HCT116 (cell line): ENCODE results near the gene GPRC5B.

Experiments used
- CTCF ChIP-seq, 3 experiments: fragments of 200-600 bp in 1 of 3; sonication (generic) in 1 of 3; IDR thresholded peaks in 2 of 3; conservative IDR thresholded peaks in 1 of 3; 2 replicates each; pipeline ENCODE4 v1.5.1; 2012 to 2017; ENCODE audit warnings: low read depth in 2 of 3, low read length in 2 of 3, antibody characterized with exemption in 1 of 3, borderline replicate concordance in 1 of 3, control low read depth in 1 of 3, mild to moderate bottlenecking in 1 of 3, mixed read lengths in 1 of 3, mixed run types in 1 of 3, moderate library complexity in 1 of 3; ENCODE audit not compliant: insufficient read depth in 1 of 3
- EZH2 ChIP-seq: fragments of 200-600 bp; sonication (generic); IDR thresholded peaks from 2 replicates; pipeline ENCODE4 v1.6.1; 2017; ENCODE audit warnings: antibody characterized with exemption, mixed run types
- POLR2A ChIP-seq: IDR thresholded peaks from 2 replicates; pipeline ENCODE4 v1.7.0; 2011; ENCODE audit warnings: borderline replicate concordance; ENCODE audit not compliant: insufficient read depth, insufficient read length; ENCODE audit errors: extremely low read depth
- POLR2AphosphoS5 ChIP-seq: IDR thresholded peaks from 2 replicates; pipeline ENCODE4 v1.6.1; 2011; ENCODE audit warnings: mild to moderate bottlenecking, low read depth, low read length, moderate library complexity
- SIN3A ChIP-seq: IDR thresholded peaks from 2 replicates; pipeline ENCODE4 v1.6.1; 2012; ENCODE audit warnings: low read depth
- SP1 ChIP-seq: IDR thresholded peaks from 2 replicates; pipeline ENCODE4 v1.6.1; 2012; ENCODE audit warnings: low read depth
- SRF ChIP-seq: IDR thresholded peaks from 2 replicates; pipeline ENCODE4 v1.6.1; 2012; ENCODE audit warnings: low read depth
- TCF7L2 ChIP-seq: IDR thresholded peaks from 2 replicates; pipeline ENCODE4 v1.7.0; 2011; ENCODE audit warnings: borderline replicate concordance, inconsistent platforms; ENCODE audit not compliant: insufficient read depth, insufficient read length; ENCODE audit errors: extremely low read depth
- ZNF274 ChIP-seq: fragments of 200-500 bp; sonication (Bioruptor generic); IDR thresholded peaks from 2 replicates; pipeline ENCODE4 v1.6.1; 2014; ENCODE audit warnings: mild to moderate bottlenecking, low read depth, low read length, inconsistent platforms
- TF ChIP-seq, protein P1 (sequence below): IDR thresholded peaks from 2 replicates; pipeline ENCODE4 v1.6.1; 2011; ENCODE audit warnings: mild to moderate bottlenecking, low read length, moderate library complexity; ENCODE audit not compliant: insufficient replicate concordance; ENCODE audit errors: extremely low read depth

- TF ChIP-seq POLR2AphosphoS5 (no peak), SIN3A (no peak), CTCF (IDR thresholded peaks at IDR 0.05 in 2 of 3, conservative IDR thresholded peaks at IDR 0.05 in 1 of 3; ENCODE audit: borderline replicate concordance in 1 of 3, insufficient read depth in 1 of 3, low read depth in 2 of 3, low read length in 2 of 3) (no peak), POLR2A (no peak), SRF (no peak), EZH2 (no peak), ZNF274 (no peak), SP1 (no peak), TCF7L2 (no peak)
- TF ChIP-seq, protein P1, sequence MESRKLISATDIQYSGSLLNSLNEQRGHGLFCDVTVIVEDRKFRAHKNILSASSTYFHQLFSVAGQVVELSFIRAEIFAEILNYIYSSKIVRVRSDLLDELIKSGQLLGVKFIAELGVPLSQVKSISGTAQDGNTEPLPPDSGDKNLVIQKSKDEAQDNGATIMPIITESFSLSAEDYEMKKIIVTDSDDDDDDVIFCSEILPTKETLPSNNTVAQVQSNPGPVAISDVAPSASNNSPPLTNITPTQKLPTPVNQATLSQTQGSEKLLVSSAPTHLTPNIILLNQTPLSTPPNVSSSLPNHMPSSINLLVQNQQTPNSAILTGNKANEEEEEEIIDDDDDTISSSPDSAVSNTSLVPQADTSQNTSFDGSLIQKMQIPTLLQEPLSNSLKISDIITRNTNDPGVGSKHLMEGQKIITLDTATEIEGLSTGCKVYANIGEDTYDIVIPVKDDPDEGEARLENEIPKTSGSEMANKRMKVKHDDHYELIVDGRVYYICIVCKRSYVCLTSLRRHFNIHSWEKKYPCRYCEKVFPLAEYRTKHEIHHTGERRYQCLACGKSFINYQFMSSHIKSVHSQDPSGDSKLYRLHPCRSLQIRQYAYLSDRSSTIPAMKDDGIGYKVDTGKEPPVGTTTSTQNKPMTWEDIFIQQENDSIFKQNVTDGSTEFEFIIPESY = no peak
Measured at GRCh38 chr16:19916064-19916463, 31.4 kb upstream of the GPRC5B start.
